HEK293 (cell line): ENCODE results near the gene OCSTAMP.

Experiments
- CTCF ChIA-PET: fragments of 350-600 bp; formaldehyde crosslinking; extraction: SDS; loops from one replicate; lab custom pipeline; 2021; ENCODE audit warnings: antibody characterized with exemption; lab: Yijun Ruan, JAX
- POLR2A ChIA-PET: fragments of 300-600 bp; formaldehyde crosslinking; extraction: SDS; loops from one replicate; lab custom pipeline; 2020; ENCODE audit warnings: antibody characterized with exemption, inconsistent platforms; lab: Yijun Ruan, JAX
- H3K27ac ChIP-seq: fragments of 200-500 bp; sonication (Bioruptor generic); 2 replicates; pipeline ENCODE4 v1.5.1; 2014; ENCODE audit warnings: low read depth, low read length, control low read depth, inconsistent platforms; ENCODE audit errors: extremely low read depth
- H3K36me3 ChIP-seq, 2 experiments: fragments of 200-500 bp in 1 of 2; sonication (Bioruptor generic) in 1 of 2; 1 replicate in 1 of 2; 2 replicates in 1 of 2; pipeline ENCODE4 v1.5.1; 2014 to 2017; ENCODE audit warnings: inconsistent platforms in 2 of 2, low read length in 2 of 2; ENCODE audit not compliant: control insufficient read depth in 2 of 2, insufficient read depth in 1 of 2
- H3K4me1 ChIP-seq: fragments of 200-500 bp; sonication (Bioruptor generic); 2 replicates; pipeline ENCODE4 v1.5.1; 2014; ENCODE audit warnings: mild to moderate bottlenecking, low read length, inconsistent platforms; ENCODE audit not compliant: control insufficient read depth, insufficient read depth
- H3K4me3 ChIP-seq: 2 replicates; pipeline ENCODE4 v1.5.1; 2011; ENCODE audit warnings: low read depth, mild to moderate bottlenecking, control low read depth, low read length, moderate library complexity
- H3K9me3 ChIP-seq: fragments of 200-500 bp; sonication (Bioruptor generic); 2 replicates; pipeline ENCODE4 v1.5.1; 2014; ENCODE audit warnings: low read depth, low read length, inconsistent platforms; ENCODE audit not compliant: control insufficient read depth, insufficient read depth
- PRDM1 ChIP-seq: fragments of 450-650 bp; formaldehyde crosslinking; IDR thresholded peaks from 2 replicates; pipeline ENCODE4; 2016; ENCODE audit warnings: missing biosample characterization, missing genetic modification characterization
- REPIN1 ChIP-seq: fragments of 450-650 bp; formaldehyde crosslinking; IDR thresholded peaks from 2 replicates; pipeline ENCODE4 v1.5.1; 2017; ENCODE audit warnings: missing biosample characterization, missing genetic modification characterization, low read depth
- SCRT1 ChIP-seq: fragments of 450-650 bp; formaldehyde crosslinking; IDR thresholded peaks from 2 replicates; pipeline ENCODE4 v1.5.1; 2016; ENCODE audit warnings: missing biosample characterization, missing genetic modification characterization, borderline replicate concordance
- YY1 ChIP-seq: fragments of 450-650 bp; formaldehyde crosslinking; IDR thresholded peaks from 2 replicates; pipeline ENCODE4 v1.5.1; 2018; ENCODE audit warnings: missing biosample characterization, missing genetic modification characterization
- ZBTB20 ChIP-seq: fragments of 450-650 bp; formaldehyde crosslinking; IDR thresholded peaks from 2 replicates; pipeline ENCODE4 v1.5.1; 2016; ENCODE audit warnings: missing biosample characterization, missing genetic modification characterization
- ZNF175 ChIP-seq: fragments of 450-650 bp; formaldehyde crosslinking; IDR thresholded peaks from 2 replicates; pipeline ENCODE4 v1.5.1; 2016; ENCODE audit warnings: missing biosample characterization, missing genetic modification characterization
- ZNF302 ChIP-seq: fragments of 450-650 bp; formaldehyde crosslinking; IDR thresholded peaks from 2 replicates; pipeline ENCODE4 v1.5.1; 2016; ENCODE audit warnings: missing biosample characterization, missing genetic modification characterization, low read depth
- ZNF324 ChIP-seq: fragments of 450-650 bp; formaldehyde crosslinking; IDR thresholded peaks from 2 replicates; pipeline ENCODE4 v1.5.1; 2016; ENCODE audit warnings: missing biosample characterization, missing genetic modification characterization
- ZNF37A ChIP-seq: fragments of 450-650 bp; IDR thresholded peaks from 2 replicates; pipeline ENCODE4 v1.5.1; 2018; ENCODE audit warnings: missing biosample characterization, missing genetic modification characterization
- ZNF426 ChIP-seq: fragments of 450-650 bp; formaldehyde crosslinking; IDR thresholded peaks from 2 replicates; pipeline ENCODE4 v1.5.1; 2017; ENCODE audit warnings: missing biosample characterization, missing genetic modification characterization, mild to moderate bottlenecking, inconsistent platforms, moderate library complexity
- ZNF48 ChIP-seq: fragments of 450-650 bp; formaldehyde crosslinking; IDR thresholded peaks from 2 replicates; pipeline ENCODE4 v1.5.1; 2016; ENCODE audit warnings: missing biosample characterization, missing genetic modification characterization
- ZNF548 ChIP-seq: fragments of 450-650 bp; formaldehyde crosslinking; IDR thresholded peaks from 2 replicates; pipeline ENCODE4 v1.5.1; 2016; ENCODE audit warnings: missing biosample characterization, missing genetic modification characterization
- ZNF585B ChIP-seq: fragments of 450-650 bp; formaldehyde crosslinking; IDR thresholded peaks from 2 replicates; pipeline ENCODE4 v1.5.1; 2016; ENCODE audit warnings: missing biosample characterization, missing genetic modification characterization
- ZNF629 ChIP-seq: fragments of 450-650 bp; formaldehyde crosslinking; IDR thresholded peaks from 2 replicates; pipeline ENCODE4 v1.5.1; 2017; ENCODE audit warnings: missing biosample characterization, missing genetic modification characterization
- ZSCAN23 ChIP-seq: fragments of 450-650 bp; formaldehyde crosslinking; IDR thresholded peaks from 2 replicates; pipeline ENCODE4 v1.5.1; 2016; ENCODE audit warnings: missing biosample characterization, missing genetic modification characterization
- TF ChIP-seq, protein P1 (sequence below): fragments of 450-650 bp; formaldehyde crosslinking; IDR thresholded peaks from 2 replicates; pipeline ENCODE4 v1.5.1; 2016; ENCODE audit warnings: missing biosample characterization, missing genetic modification characterization
- TF ChIP-seq, protein P2 (sequence below): fragments of 450-650 bp; formaldehyde crosslinking; IDR thresholded peaks from 2 replicates; pipeline ENCODE4 v1.5.1; 2017; ENCODE audit warnings: missing biosample characterization, missing genetic modification characterization
- TF ChIP-seq, protein P3 (sequence below): fragments of 450-650 bp; formaldehyde crosslinking; conservative IDR thresholded peaks from 2 replicates; pipeline ENCODE4 v1.5.1; 2016; ENCODE audit warnings: low read depth, missing biosample characterization, missing genetic modification characterization
- TF ChIP-seq, protein P4 (sequence below): fragments of 450-650 bp; IDR thresholded peaks from 2 replicates; pipeline ENCODE4 v1.5.1; 2018; ENCODE audit warnings: missing biosample characterization, missing genetic modification characterization
- TF ChIP-seq, protein P5 (sequence below): fragments of 450-650 bp; formaldehyde crosslinking; IDR thresholded peaks from 2 replicates; pipeline ENCODE4 v1.5.1; 2017; ENCODE audit warnings: missing biosample characterization, missing genetic modification characterization
- TF ChIP-seq, protein P6 (sequence below): fragments of 450-650 bp; formaldehyde crosslinking; IDR thresholded peaks from 2 replicates; pipeline ENCODE4 v1.5.1; 2016; ENCODE audit warnings: missing biosample characterization, missing genetic modification characterization

The OCSTAMP gene

DNA sequence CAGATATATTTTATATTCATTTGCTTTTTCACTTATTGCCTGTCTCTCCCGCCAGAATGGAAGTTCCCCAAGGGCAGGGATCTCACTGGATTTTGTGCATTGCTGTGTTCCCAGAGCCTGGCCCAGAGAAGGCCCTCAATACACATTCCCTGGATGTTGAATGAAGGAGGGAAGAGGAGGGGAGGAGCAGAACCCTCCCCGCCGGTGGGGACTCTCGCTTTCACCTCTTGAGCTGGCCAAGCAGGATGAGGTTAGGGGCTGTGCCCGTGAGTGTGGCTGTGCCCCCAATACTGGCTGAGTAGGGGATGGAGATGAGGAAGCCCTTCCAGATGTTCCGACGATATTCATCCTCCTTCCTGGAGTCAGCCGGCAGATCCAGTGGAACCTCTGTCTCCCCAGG is 45.5 kb upstream of the OCSTAMP start:
- Histone ChIP-seq H3K27ac (no peak overlapping the region), H3K9me3 (no peaks in the 10 kb centered on the region), H3K4me3 (no peak overlapping the region), H3K36me3 (no peaks in the 10 kb centered on the region), H3K4me1 (no peaks in the 10 kb centered on the region)
- CTCF ChIA-PET = interaction anchor here (0.6 kb wide), 1 partner anchor 28 kb away, joined by 4 read pairs; no protein-coding TSS in a partner anchor
- TF ChIP-seq, protein P1, sequence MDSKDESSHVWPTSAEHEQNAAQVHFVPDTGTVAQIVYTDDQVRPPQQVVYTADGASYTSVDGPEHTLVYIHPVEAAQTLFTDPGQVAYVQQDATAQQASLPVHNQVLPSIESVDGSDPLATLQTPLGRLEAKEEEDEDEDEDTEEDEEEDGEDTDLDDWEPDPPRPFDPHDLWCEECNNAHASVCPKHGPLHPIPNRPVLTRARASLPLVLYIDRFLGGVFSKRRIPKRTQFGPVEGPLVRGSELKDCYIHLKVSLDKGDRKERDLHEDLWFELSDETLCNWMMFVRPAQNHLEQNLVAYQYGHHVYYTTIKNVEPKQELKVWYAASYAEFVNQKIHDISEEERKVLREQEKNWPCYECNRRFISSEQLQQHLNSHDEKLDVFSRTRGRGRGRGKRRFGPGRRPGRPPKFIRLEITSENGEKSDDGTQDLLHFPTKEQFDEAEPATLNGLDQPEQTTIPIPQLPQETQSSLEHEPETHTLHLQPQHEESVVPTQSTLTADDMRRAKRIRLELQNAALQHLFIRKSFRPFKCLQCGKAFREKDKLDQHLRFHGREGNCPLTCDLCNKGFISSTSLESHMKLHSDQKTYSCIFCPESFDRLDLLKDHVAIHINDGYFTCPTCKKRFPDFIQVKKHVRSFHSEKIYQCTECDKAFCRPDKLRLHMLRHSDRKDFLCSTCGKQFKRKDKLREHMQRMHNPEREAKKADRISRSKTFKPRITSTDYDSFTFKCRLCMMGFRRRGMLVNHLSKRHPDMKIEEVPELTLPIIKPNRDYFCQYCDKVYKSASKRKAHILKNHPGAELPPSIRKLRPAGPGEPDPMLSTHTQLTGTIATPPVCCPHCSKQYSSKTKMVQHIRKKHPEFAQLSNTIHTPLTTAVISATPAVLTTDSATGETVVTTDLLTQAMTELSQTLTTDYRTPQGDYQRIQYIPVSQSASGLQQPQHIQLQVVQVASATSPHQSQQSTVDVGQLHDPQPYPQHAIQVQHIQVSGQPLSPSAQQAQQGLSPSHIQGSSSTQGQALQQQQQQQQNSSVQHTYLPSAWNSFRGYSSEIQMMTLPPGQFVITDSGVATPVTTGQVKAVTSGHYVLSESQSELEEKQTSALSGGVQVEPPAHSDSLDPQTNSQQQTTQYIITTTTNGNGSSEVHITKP (tag by site-specific recombination) = no peak
- TF ChIP-seq ZNF175 (no peak), ZNF302 (tag by site-specific recombination) (no peak), ZNF585B (tag by site-specific recombination) (no peak), ZNF629 (no peak), ZNF324 (no peak), SCRT1 (no peak)
- POLR2A ChIA-PET = no interaction called here

DNA sequence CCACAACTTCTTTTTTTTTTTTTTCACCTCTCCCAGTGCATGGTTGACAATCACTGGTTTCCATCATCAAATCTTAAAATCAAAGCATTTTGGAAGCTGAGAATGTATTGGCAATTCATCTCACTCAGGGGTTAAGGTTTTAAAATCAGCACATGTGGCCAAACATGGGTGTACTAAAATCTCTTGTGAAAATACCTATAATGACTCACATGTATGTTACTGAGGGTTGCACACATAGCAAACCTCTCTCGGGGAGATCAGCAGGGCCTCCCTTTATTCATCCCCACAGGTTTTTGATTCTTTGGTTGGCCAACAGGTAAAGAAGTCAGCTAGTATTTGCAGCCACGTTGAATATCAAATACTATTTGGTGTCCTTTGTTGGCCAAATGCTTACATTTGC is 44.3 kb upstream of the OCSTAMP start:
- ChIA-PET CTCF (interaction anchor here (0.6 to 1.2 kb wide), 2 partner anchors 15 to 20 kb away, joined by 4 to 5 read pairs; no protein-coding TSS in a partner anchor), POLR2A (no interaction called here)
- Histone ChIP-seq H3K36me3 (no peaks in the 10 kb centered on the region), H3K4me1 (no peaks in the 10 kb centered on the region), H3K27ac (no peak overlapping the region), H3K9me3 (no peaks in the 10 kb centered on the region), H3K4me3 (no peak overlapping the region)
- TF ChIP-seq ZNF426 (tag by site-specific recombination) = no peak
- TF ChIP-seq, protein P2, sequence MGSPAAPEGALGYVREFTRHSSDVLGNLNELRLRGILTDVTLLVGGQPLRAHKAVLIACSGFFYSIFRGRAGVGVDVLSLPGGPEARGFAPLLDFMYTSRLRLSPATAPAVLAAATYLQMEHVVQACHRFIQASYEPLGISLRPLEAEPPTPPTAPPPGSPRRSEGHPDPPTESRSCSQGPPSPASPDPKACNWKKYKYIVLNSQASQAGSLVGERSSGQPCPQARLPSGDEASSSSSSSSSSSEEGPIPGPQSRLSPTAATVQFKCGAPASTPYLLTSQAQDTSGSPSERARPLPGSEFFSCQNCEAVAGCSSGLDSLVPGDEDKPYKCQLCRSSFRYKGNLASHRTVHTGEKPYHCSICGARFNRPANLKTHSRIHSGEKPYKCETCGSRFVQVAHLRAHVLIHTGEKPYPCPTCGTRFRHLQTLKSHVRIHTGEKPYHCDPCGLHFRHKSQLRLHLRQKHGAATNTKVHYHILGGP (tag by site-specific recombination) = no peak
- TF ChIP-seq, protein P3, sequence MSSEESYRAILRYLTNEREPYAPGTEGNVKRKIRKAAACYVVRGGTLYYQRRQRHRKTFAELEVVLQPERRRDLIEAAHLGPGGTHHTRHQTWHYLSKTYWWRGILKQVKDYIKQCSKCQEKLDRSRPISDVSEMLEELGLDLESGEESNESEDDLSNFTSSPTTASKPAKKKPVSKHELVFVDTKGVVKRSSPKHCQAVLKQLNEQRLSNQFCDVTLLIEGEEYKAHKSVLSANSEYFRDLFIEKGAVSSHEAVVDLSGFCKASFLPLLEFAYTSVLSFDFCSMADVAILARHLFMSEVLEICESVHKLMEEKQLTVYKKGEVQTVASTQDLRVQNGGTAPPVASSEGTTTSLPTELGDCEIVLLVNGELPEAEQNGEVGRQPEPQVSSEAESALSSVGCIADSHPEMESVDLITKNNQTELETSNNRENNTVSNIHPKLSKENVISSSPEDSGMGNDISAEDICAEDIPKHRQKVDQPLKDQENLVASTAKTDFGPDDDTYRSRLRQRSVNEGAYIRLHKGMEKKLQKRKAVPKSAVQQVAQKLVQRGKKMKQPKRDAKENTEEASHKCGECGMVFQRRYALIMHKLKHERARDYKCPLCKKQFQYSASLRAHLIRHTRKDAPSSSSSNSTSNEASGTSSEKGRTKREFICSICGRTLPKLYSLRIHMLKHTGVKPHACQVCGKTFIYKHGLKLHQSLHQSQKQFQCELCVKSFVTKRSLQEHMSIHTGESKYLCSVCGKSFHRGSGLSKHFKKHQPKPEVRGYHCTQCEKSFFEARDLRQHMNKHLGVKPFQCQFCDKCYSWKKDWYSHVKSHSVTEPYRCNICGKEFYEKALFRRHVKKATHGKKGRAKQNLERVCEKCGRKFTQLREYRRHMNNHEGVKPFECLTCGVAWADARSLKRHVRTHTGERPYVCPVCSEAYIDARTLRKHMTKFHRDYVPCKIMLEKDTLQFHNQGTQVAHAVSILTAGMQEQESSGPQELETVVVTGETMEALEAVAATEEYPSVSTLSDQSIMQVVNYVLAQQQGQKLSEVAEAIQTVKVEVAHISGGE (tag by site-specific recombination) = no peak
- TF ChIP-seq PRDM1 (tag by site-specific recombination) = no peak
- TF ChIP-seq ZSCAN23 (tag by site-specific recombination) = no peak
- no peak for TF ChIP-seq ZNF48 (tag by site-specific recombination)
- no peak for TF ChIP-seq ZNF548 (tag by site-specific recombination)
- TF ChIP-seq ZBTB20 = no peak
- TF ChIP-seq, protein P4, sequence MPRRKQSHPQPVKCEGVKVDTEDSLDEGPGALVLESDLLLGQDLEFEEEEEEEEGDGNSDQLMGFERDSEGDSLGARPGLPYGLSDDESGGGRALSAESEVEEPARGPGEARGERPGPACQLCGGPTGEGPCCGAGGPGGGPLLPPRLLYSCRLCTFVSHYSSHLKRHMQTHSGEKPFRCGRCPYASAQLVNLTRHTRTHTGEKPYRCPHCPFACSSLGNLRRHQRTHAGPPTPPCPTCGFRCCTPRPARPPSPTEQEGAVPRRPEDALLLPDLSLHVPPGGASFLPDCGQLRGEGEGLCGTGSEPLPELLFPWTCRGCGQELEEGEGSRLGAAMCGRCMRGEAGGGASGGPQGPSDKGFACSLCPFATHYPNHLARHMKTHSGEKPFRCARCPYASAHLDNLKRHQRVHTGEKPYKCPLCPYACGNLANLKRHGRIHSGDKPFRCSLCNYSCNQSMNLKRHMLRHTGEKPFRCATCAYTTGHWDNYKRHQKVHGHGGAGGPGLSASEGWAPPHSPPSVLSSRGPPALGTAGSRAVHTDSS (tag by site-specific recombination) = no peak
- TF ChIP-seq, protein P5, sequence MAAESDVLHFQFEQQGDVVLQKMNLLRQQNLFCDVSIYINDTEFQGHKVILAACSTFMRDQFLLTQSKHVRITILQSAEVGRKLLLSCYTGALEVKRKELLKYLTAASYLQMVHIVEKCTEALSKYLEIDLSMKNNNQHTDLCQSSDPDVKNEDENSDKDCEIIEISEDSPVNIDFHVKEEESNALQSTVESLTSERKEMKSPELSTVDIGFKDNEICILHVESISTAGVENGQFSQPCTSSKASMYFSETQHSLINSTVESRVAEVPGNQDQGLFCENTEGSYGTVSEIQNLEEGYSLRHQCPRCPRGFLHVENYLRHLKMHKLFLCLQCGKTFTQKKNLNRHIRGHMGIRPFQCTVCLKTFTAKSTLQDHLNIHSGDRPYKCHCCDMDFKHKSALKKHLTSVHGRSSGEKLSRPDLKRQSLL (tag by site-specific recombination) = no peak
- no peak for TF ChIP-seq REPIN1 (tag by site-specific recombination)
- TF ChIP-seq, protein P6, sequence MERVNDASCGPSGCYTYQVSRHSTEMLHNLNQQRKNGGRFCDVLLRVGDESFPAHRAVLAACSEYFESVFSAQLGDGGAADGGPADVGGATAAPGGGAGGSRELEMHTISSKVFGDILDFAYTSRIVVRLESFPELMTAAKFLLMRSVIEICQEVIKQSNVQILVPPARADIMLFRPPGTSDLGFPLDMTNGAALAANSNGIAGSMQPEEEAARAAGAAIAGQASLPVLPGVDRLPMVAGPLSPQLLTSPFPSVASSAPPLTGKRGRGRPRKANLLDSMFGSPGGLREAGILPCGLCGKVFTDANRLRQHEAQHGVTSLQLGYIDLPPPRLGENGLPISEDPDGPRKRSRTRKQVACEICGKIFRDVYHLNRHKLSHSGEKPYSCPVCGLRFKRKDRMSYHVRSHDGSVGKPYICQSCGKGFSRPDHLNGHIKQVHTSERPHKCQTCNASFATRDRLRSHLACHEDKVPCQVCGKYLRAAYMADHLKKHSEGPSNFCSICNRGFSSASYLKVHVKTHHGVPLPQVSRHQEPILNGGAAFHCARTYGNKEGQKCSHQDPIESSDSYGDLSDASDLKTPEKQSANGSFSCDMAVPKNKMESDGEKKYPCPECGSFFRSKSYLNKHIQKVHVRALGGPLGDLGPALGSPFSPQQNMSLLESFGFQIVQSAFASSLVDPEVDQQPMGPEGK (tag by site-specific recombination) = no peak
- no peak for TF ChIP-seq ZNF37A
- TF ChIP-seq YY1 (tag by site-specific recombination) = no peak
